ENCODE results near the gene TOR1B.
"Not testable (repeated sequence)": the region's sequence is repeated elsewhere in the genome, so short reads cannot be mapped to it uniquely, and the experiment has no call there.

The TOR1B gene

GRCh38 chr9:129769669-129770068, 33.3 kb upstream of the TOR1B start:
- TF ChIP-seq, protein P1, sequence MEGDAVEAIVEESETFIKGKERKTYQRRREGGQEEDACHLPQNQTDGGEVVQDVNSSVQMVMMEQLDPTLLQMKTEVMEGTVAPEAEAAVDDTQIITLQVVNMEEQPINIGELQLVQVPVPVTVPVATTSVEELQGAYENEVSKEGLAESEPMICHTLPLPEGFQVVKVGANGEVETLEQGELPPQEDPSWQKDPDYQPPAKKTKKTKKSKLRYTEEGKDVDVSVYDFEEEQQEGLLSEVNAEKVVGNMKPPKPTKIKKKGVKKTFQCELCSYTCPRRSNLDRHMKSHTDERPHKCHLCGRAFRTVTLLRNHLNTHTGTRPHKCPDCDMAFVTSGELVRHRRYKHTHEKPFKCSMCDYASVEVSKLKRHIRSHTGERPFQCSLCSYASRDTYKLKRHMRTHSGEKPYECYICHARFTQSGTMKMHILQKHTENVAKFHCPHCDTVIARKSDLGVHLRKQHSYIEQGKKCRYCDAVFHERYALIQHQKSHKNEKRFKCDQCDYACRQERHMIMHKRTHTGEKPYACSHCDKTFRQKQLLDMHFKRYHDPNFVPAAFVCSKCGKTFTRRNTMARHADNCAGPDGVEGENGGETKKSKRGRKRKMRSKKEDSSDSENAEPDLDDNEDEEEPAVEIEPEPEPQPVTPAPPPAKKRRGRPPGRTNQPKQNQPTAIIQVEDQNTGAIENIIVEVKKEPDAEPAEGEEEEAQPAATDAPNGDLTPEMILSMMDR (IDR thresholded peaks at IDR 0.05; ENCODE audit: borderline replicate concordance, control extremely low read depth, extremely low read depth, insufficient read depth, missing control alignments) = no peak
- in situ Hi-C loops (cut with MboI; ENCODE audit: low sequenced_read_pairs, unreplicated experiment) = no loop called here
- DNase-seq (ENCODE audit: low spot score) = no peak

- DNase-seq (ENCODE audit: low spot score) = no peak
- in situ Hi-C loops (cut with MboI; ENCODE audit: low sequenced_read_pairs, unreplicated experiment) = no loop called here
- TF ChIP-seq, protein P1 (IDR thresholded peaks at IDR 0.05; ENCODE audit: borderline replicate concordance, control extremely low read depth, extremely low read depth, insufficient read depth, missing control alignments) = no peak
These were observed 32.2 kb upstream of the TOR1B start for GRCh38 chr9:129770741-129771140.

GRCh38 chr9:129773262-129774048, 29.5 kb upstream of the TOR1B start:
- DNase-seq (ENCODE audit: low spot score) = no peak
- TF ChIP-seq, protein P1 (IDR thresholded peaks at IDR 0.05; ENCODE audit: borderline replicate concordance, control extremely low read depth, extremely low read depth, insufficient read depth, missing control alignments) = no peak
- in situ Hi-C loops (cut with MboI; ENCODE audit: low sequenced_read_pairs, unreplicated experiment) = no loop called here

DNA sequence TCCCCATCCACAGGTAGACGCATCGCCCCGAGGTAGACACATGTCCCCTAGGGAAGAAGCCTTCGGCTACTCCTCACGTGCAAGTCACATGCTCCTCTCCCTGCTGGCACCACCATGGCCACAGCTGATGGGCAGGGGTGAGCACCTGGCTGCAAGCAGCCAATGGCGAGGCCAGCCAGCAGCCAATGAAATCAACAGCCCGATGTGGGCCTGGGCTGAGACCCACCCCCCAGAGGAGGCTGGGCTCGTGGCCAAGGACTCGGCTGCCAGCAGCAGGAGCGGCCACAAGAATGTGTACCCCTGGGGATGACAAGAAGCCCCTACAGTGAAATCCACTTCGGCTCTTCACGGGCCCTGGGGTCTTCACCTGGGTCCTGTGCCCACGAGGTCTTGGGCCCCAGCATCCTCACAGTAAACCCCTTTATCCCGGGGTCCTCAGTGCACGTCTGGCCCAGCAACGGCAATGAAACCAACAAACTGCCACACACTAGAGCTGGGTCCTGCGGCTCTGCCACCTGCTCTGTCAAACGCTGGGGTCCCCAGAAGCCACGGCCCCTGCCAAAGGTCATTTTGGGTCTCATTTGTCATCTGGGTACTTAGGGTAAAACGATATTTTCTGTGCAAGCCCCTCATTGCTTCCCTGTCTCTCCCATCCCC, 28.1 kb upstream of the TOR1B start:
- DNase-seq (ENCODE audit: low spot score) = no peak
- TF ChIP-seq, protein P1 (IDR thresholded peaks at IDR 0.05; ENCODE audit: borderline replicate concordance, control extremely low read depth, extremely low read depth, insufficient read depth, missing control alignments) = no peak
- in situ Hi-C loops (cut with MboI; ENCODE audit: low sequenced_read_pairs, unreplicated experiment) = loop anchor here (25.0 kb wide), 1 partner anchor 638 kb away; no protein-coding TSS in a partner anchor

GRCh38 chr9:129775448-129775798, 27.6 kb upstream of the TOR1B start:
- TF ChIP-seq, protein P1 (IDR thresholded peaks at IDR 0.05; ENCODE audit: borderline replicate concordance, control extremely low read depth, extremely low read depth, insufficient read depth, missing control alignments) = no peak
- in situ Hi-C loops (cut with MboI; ENCODE audit: low sequenced_read_pairs, unreplicated experiment) = loop anchor here (25.0 kb wide), 1 partner anchor 638 kb away; no protein-coding TSS in a partner anchor
- no peak for DNase-seq (ENCODE audit: low spot score)

DNA sequence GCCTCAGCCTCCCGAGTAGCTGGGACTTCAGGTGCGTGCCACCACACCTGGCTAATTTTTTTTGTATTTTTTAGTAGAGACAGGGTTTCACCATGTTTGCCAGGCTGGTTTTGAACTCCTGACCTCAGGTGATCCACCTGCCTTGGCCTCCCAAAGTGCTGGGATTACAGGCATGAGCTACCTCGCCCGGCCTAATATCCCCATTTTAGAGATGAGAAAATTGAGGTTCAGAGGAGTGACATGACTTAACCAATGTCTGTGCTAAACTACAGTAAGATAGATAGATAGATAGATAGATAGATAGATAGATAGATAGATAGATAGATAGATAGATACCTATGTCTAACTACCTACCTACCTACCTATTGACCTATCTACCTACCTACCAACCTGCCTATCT, 26.9 kb upstream of the TOR1B start:
- not testable (repeated sequence) for DNase-seq (ENCODE audit: low spot score)
- in situ Hi-C loops (cut with MboI; ENCODE audit: low sequenced_read_pairs, unreplicated experiment) = loop anchor here (25.0 kb wide), 1 partner anchor 639 kb away; no protein-coding TSS in a partner anchor

GRCh38 chr9:129776566-129776937, 26.4 kb upstream of the TOR1B start:
- TF ChIP-seq, protein P1 (IDR thresholded peaks at IDR 0.05; ENCODE audit: borderline replicate concordance, control extremely low read depth, extremely low read depth, insufficient read depth, missing control alignments) = no peak
- DNase-seq (ENCODE audit: low spot score) = no peak
- in situ Hi-C loops (cut with MboI; ENCODE audit: low sequenced_read_pairs, unreplicated experiment) = loop anchor here (25.0 kb wide), 1 partner anchor 639 kb away; no protein-coding TSS in a partner anchor

All from GM13976 (cell line).